ENCODE measurements around the gene OPN1MW3. TPM values are rescaled to one million over a fixed set of nuclear protein-coding genes. Genes with fewer than 3 reads are reported as not detected.
"Not testable (repeated sequence)": the region's sequence is repeated elsewhere in the genome, so short reads cannot be mapped to it uniquely, and the experiment has no call there.

The OPN1MW3 gene
- total RNA-seq (2014; rRNA removed; shearing (Covaris generic); ENCODE audit: low replicate concordance): not detected in 2 replicates

DNA sequence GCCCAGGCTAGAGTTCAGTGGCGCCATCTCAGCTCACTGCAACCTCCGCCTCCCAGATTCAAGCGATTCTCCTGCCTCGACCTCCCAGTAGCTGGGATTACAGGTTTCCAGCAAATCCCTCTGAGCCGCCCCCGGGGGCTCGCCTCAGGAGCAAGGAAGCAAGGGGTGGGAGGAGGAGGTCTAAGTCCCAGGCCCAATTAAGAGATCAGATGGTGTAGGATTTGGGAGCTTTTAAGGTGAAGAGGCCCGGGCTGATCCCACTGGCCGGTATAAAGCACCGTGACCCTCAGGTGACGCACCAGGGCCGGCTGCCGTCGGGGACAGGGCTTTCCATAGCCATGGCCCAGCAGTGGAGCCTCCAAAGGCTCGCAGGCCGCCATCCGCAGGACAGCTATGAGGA is at the start of gene OPN1MW3:
Gene OPN1MW3 (plus strand): TSS at position 301 of the 400 bp plus-strand sequence. CDS start 38 bp downstream, at position 339.
- not testable (repeated sequence) for H3K79me2 ChIP-seq (ENCODE audit: low read length); H3K4me2 ChIP-seq (ENCODE audit: low read depth, low read length, poor library complexity, severe bottlenecking); H3K4me1 ChIP-seq (ENCODE audit: low read length); H3K27ac ChIP-seq (ENCODE audit: low read length); H3K9me3 ChIP-seq (ENCODE audit: low read length); H4K20me1 ChIP-seq (ENCODE audit: insufficient read depth, low read depth, low read length); H3K9me2 ChIP-seq (replicated peaks; ENCODE audit: insufficient read depth, low read length); H3K9ac ChIP-seq (ENCODE audit: low read length); H3K4me3 ChIP-seq (ENCODE audit: low read length); H3K27me3 ChIP-seq (ENCODE audit: low read length); DNase-seq; H3K36me3 ChIP-seq (ENCODE audit: insufficient read depth, low read length); H2AFZ ChIP-seq (ENCODE audit: low read length)

DNA sequence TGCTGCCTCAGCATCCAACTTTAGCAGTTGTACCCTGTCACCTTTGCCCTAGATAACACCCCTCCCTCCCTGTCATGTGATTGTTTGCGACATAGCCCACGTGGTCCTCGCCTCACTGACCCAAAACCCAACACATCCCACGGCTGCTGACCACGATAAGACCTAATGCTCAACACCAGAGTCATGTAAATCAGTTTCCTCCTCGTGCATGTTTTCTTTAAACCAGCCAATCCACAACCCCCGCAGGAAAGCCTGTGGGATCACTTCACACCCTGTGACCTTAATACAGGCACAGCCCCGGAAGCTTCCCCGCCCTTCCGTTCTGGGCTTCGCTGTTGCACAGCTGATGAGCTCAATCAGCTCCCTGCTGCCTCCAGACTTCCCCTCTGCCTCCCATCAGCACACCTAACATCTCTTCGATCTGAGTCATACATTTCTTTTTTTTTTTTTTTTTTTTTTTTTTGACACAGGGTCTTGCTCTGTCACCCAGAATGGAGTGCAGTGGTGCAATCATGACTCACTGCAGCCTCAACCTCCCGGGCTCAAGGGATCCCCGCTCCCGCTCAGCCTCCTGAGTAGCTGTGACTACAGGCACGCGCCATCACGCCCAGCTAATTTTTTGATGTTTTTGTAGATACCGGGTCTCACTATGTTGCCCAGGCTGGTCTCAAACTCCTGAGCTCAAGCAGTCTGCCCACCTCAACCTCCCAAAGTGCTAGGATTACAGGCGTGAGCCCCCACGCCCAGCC is 47.5 kb upstream of the OPN1MW3 start:
- H3K9me2 ChIP-seq (replicated peaks; ENCODE audit: insufficient read depth, low read length); H3K79me2 ChIP-seq (ENCODE audit: low read length); H3K27me3 ChIP-seq (ENCODE audit: low read length); H3K4me3 ChIP-seq (ENCODE audit: low read length); H4K20me1 ChIP-seq (ENCODE audit: insufficient read depth, low read depth, low read length); H3K4me2 ChIP-seq (ENCODE audit: low read depth, low read length, poor library complexity, severe bottlenecking); H3K9me3 ChIP-seq (ENCODE audit: low read length); H3K36me3 ChIP-seq (ENCODE audit: insufficient read depth, low read length); H3K27ac ChIP-seq (ENCODE audit: low read length); H3K4me1 ChIP-seq (ENCODE audit: low read length); H3K9ac ChIP-seq (ENCODE audit: low read length); DNase-seq; H2AFZ ChIP-seq (ENCODE audit: low read length): not testable (repeated sequence)

DNA sequence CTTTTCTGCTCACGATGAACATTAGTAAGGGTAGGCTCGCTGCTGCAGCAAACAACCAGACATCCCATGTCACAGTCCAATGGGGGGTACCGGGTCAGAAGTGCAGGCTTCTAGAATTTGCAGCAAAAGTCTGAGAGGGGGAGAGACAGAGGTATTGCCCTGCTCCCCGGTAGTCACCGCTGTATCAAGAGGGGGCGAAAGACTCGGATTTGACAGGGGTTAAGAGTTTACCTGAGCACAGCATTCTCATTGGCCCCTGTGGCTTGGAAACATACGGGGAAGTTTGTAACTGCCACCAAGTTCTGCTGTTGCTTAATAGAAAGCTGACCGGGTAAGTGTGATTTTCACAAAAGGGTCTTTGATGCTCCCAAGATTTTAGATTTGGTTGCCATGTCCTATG is 46.3 kb upstream of the OPN1MW3 start:
- H3K4me1 ChIP-seq (ENCODE audit: low read length); H3K4me2 ChIP-seq (ENCODE audit: low read depth, low read length, poor library complexity, severe bottlenecking); H3K79me2 ChIP-seq (ENCODE audit: low read length); H3K9me3 ChIP-seq (ENCODE audit: low read length); H3K27me3 ChIP-seq (ENCODE audit: low read length); H4K20me1 ChIP-seq (ENCODE audit: insufficient read depth, low read depth, low read length); DNase-seq; H3K9me2 ChIP-seq (replicated peaks; ENCODE audit: insufficient read depth, low read length); H3K27ac ChIP-seq (ENCODE audit: low read length); H3K36me3 ChIP-seq (ENCODE audit: insufficient read depth, low read length); H3K4me3 ChIP-seq (ENCODE audit: low read length); H2AFZ ChIP-seq (ENCODE audit: low read length); H3K9ac ChIP-seq (ENCODE audit: low read length): not testable (repeated sequence)

DNA sequence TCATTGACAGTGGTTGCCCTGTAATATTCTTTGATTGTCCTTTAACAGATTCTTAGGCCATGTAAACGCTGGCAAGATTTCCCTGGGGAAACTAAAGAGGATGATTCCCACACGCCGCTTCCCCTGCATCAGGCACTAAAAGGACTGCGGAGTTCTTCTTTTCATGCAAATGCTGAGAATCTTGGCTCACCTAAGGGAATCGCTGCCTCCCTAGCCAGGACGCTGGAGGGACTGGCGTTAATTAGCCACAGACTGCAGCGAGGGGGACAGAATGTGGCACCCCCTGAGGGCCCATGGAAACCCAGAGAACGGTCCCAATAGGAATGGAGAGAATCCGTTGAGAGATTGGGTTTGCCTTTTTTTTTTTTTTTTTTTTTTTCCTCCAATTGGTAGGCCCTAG is 45.9 kb upstream of the OPN1MW3 start:
- not testable (repeated sequence) for DNase-seq; H3K4me1 ChIP-seq (ENCODE audit: low read length); H3K4me3 ChIP-seq (ENCODE audit: low read length); H3K9me2 ChIP-seq (replicated peaks; ENCODE audit: insufficient read depth, low read length); H3K79me2 ChIP-seq (ENCODE audit: low read length); H3K9me3 ChIP-seq (ENCODE audit: low read length); H3K36me3 ChIP-seq (ENCODE audit: insufficient read depth, low read length); H2AFZ ChIP-seq (ENCODE audit: low read length); H4K20me1 ChIP-seq (ENCODE audit: insufficient read depth, low read depth, low read length); H3K27me3 ChIP-seq (ENCODE audit: low read length); H3K9ac ChIP-seq (ENCODE audit: low read length); H3K27ac ChIP-seq (ENCODE audit: low read length); H3K4me2 ChIP-seq (ENCODE audit: low read depth, low read length, poor library complexity, severe bottlenecking)

DNA sequence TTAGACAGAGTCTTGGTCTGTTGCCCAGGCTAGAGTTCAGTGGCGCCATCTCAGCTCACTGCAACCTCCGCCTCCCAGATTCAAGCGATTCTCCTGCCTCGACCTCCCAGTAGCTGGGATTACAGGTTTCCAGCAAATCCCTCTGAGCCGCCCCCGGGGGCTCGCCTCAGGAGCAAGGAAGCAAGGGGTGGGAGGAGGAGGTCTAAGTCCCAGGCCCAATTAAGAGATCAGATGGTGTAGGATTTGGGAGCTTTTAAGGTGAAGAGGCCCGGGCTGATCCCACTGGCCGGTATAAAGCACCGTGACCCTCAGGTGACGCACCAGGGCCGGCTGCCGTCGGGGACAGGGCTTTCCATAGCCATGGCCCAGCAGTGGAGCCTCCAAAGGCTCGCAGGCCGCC is 37.9 kb upstream of the OPN1MW3 start, which contains the start of gene OPN1MW2:
Gene OPN1MW2 (plus strand): TSS at position 301 of the 400 bp plus-strand sequence. CDS start 60 bp downstream, at position 361.
- not testable (repeated sequence) for H4K20me1 ChIP-seq (ENCODE audit: insufficient read depth, low read depth, low read length); H3K9me3 ChIP-seq (ENCODE audit: low read length); H3K4me3 ChIP-seq (ENCODE audit: low read length); H2AFZ ChIP-seq (ENCODE audit: low read length); H3K4me2 ChIP-seq (ENCODE audit: low read depth, low read length, poor library complexity, severe bottlenecking); H3K9ac ChIP-seq (ENCODE audit: low read length); H3K27ac ChIP-seq (ENCODE audit: low read length); H3K36me3 ChIP-seq (ENCODE audit: insufficient read depth, low read length); H3K79me2 ChIP-seq (ENCODE audit: low read length); H3K9me2 ChIP-seq (replicated peaks; ENCODE audit: insufficient read depth, low read length); DNase-seq; H3K27me3 ChIP-seq (ENCODE audit: low read length); H3K4me1 ChIP-seq (ENCODE audit: low read length)

DNA sequence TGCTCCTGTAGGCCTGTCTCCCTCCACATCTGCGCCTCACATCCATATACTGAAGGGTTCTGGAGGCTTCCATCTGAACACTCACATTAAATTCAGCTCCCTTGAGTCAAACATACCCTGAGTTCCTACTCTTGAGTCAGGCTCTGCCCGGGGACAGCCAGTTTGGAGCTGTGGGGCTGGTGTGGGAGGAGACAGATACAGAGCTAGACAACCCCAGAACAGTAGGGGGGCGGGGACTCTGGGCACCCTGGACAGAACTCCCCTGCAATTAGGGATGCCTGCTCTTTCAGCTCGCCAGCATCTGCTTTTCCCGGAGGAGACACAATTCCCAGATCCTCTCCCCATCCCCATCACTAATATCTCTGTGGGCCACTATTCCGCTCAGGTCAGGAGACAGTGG is 32.1 kb upstream of the OPN1MW3 start:
- H2AFZ ChIP-seq (ENCODE audit: low read length): not testable (repeated sequence)

DNA sequence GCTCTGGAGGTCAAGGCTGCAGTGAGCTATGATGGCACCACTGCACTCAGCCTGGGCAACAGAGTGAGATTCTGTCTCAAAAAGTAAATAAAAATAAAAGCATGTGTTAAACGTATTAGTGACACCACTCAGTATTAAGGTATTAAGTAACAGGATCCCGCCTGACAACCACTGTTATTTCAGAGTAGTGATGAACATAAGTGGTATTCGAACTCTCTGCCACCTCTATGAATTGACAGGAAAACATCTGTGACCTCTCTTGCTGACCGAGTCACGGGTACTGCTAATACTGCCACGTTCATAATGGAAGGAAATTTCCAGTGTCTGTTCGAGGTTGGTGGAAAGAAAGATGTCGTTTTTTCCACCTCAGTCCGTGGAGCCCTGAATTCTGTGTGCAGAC is 30.7 kb upstream of the OPN1MW3 start:
- not testable (repeated sequence) for H3K36me3 ChIP-seq (ENCODE audit: insufficient read depth, low read length); H3K27me3 ChIP-seq (ENCODE audit: low read length); H3K27ac ChIP-seq (ENCODE audit: low read length); H3K4me2 ChIP-seq (ENCODE audit: low read depth, low read length, poor library complexity, severe bottlenecking); H2AFZ ChIP-seq (ENCODE audit: low read length); H3K4me1 ChIP-seq (ENCODE audit: low read length); DNase-seq; H4K20me1 ChIP-seq (ENCODE audit: insufficient read depth, low read depth, low read length); H3K9me2 ChIP-seq (replicated peaks; ENCODE audit: insufficient read depth, low read length); H3K4me3 ChIP-seq (ENCODE audit: low read length); H3K9me3 ChIP-seq (ENCODE audit: low read length); H3K79me2 ChIP-seq (ENCODE audit: low read length); H3K9ac ChIP-seq (ENCODE audit: low read length)

More for the DNA sequence above, 32.1 kb upstream of the OPN1MW3 start:
- DNase-seq; H3K36me3 ChIP-seq (ENCODE audit: insufficient read depth, low read length); H3K9me3 ChIP-seq (ENCODE audit: low read length); H3K79me2 ChIP-seq (ENCODE audit: low read length); H3K27me3 ChIP-seq (ENCODE audit: low read length); H3K9me2 ChIP-seq (replicated peaks; ENCODE audit: insufficient read depth, low read length); H3K9ac ChIP-seq (ENCODE audit: low read length); H4K20me1 ChIP-seq (ENCODE audit: insufficient read depth, low read depth, low read length); H3K4me3 ChIP-seq (ENCODE audit: low read length); H3K27ac ChIP-seq (ENCODE audit: low read length); H3K4me2 ChIP-seq (ENCODE audit: low read depth, low read length, poor library complexity, severe bottlenecking); H3K4me1 ChIP-seq (ENCODE audit: low read length): not testable (repeated sequence)

DNA sequence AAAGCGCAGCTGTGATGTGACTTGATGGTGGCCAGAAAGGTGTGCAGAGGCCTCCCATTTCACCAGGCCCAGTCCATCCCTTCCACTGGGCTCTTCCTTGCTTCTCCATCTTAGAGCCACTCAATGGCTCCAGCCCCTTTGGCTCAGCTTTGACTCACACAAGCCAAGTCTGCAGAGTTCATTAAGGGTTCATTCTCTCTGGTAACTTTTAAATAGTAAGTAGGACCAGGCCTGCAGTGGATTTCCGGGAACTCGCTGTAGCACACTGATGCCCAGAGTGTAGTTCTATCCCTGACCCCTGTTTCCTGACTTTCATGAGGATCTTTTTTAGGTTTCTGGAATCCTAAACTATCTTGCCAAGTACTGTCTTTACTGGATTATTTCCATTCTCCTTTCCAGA is 25.9 kb upstream of the OPN1MW3 start:
- H3K9ac ChIP-seq (ENCODE audit: low read length); H3K36me3 ChIP-seq (ENCODE audit: insufficient read depth, low read length); H2AFZ ChIP-seq (ENCODE audit: low read length); H3K27ac ChIP-seq (ENCODE audit: low read length); H4K20me1 ChIP-seq (ENCODE audit: insufficient read depth, low read depth, low read length); H3K4me1 ChIP-seq (ENCODE audit: low read length); DNase-seq; H3K4me3 ChIP-seq (ENCODE audit: low read length); H3K9me2 ChIP-seq (replicated peaks; ENCODE audit: insufficient read depth, low read length); H3K9me3 ChIP-seq (ENCODE audit: low read length); H3K4me2 ChIP-seq (ENCODE audit: low read depth, low read length, poor library complexity, severe bottlenecking); H3K27me3 ChIP-seq (ENCODE audit: low read length); H3K79me2 ChIP-seq (ENCODE audit: low read length): not testable (repeated sequence)
